NCI-H510A (cell line): ENCODE results near the gene APOA1.

ENCODE experiments used
- DNase-seq: peaks from one replicate; lab custom pipeline; 2025; lab: John Stamatoyannopoulos, UW

Gene APOA1

GRCh38 chr11:116788975-116789374 lies 48.4 kb downstream of the APOA1 start:
- no peak for DNase-seq

GRCh38 chr11:116788534-116788933 lies 48.9 kb downstream of the APOA1 start:
- no peak for DNase-seq

DNA sequence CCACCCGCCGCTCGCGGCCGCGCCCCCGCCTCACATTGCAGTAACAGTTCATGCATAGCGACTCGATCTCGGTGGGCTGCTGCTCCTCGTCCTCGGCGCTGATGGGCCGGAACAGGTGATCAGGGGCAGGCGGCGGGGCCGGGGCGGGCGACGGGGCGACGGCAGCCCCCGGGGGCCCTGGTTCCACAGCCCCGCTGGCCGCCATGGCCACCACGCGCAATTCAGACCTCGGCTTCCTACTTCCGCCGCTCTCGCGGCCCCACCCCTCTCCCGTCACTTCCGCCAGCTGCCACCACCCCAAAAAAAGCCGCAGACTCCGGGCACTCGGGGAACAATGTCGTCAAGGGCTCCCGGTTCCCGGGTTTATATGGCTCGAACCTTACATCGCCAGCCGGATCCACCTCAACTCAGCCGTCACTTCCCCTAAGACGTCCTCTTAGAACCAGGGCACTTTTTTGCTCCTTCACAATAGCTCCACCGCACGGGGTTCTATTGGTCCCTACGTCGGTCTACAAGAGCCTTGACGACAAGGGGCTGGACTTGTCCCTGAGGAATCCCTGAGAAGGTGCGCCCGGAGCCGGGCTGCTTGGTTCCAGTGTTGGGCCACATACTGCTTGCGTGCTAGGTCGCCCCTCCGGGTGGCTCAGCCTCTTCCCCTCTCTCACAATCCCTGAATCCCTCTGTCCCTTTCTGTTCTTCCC lies 49.5 kb downstream of the APOA1 start, which contains the start of gene ZPR1:
Gene ZPR1 (minus strand): TSS at position 238 of the 701 bp plus-strand sequence. CDS start 33 bp downstream, at position 205.
- peak; percentile 39 for DNase-seq

- no peak for DNase-seq
Measured at GRCh38 chr11:116787436-116787785, 50.0 kb downstream of the APOA1 start.

GRCh38 chr11:116786966-116787365 lies 50.5 kb downstream of the APOA1 start:
- no peak for DNase-seq

GRCh38 chr11:116786326-116786725 lies 51.1 kb downstream of the APOA1 start:
- DNase-seq, result no peak
